Activated T-cell treated with anti-CD3 and anti-CD28 coated beads, Interleukin-2, amount 50 U/mL, for 72 hours (primary cell): ENCODE data around the gene CDK6. TPM values are rescaled to one million over a fixed set of nuclear protein-coding genes. Genes with fewer than 3 reads are reported as not detected.

Experiments
- ATAC-seq, 2 donors: fragments of 150-1000 bp; cut with Tn5 transposase; replicated peaks in 1 of 2; 2 replicates each; pipeline ENCODE4 v1.10.0; 2021; ENCODE audit warnings: moderate library complexity in 2 of 2, mild to moderate bottlenecking in 1 of 2
- DNase-seq, 2 donors: peaks; one replicate each; pipeline ENCODE4 v3.0.0; 2021 to 2022; ENCODE audit warnings: mixed read lengths in 1 of 2
- H3K27ac Mint-ChIP-seq: one replicate; pipeline ENCODE4 v1.8.0; 2022; ENCODE audit warnings: mild to moderate bottlenecking, moderate library complexity, mixed read lengths
- H3K27me3 Mint-ChIP-seq: one replicate; pipeline ENCODE4 v1.8.0; 2022; ENCODE audit warnings: low read depth, mixed read lengths
- H3K36me3 Mint-ChIP-seq, 2 donors: one replicate each; pipeline ENCODE4 v1.8.0; 2022; ENCODE audit warnings: mixed read lengths in 2 of 2, mild to moderate bottlenecking in 1 of 2; ENCODE audit not compliant: insufficient read depth in 2 of 2
- H3K4me1 Mint-ChIP-seq: one replicate; pipeline ENCODE4 v1.8.0; 2022; ENCODE audit warnings: low read depth, mixed read lengths
- H3K4me3 Mint-ChIP-seq, 2 donors: one replicate each; pipeline ENCODE4 v1.8.0; 2022; ENCODE audit warnings: mild to moderate bottlenecking in 2 of 2, mixed read lengths in 2 of 2, moderate library complexity in 2 of 2
- H3K9me3 Mint-ChIP-seq, 2 donors: one replicate each; pipeline ENCODE4 v1.8.0; 2022; ENCODE audit warnings: mixed read lengths in 2 of 2
- total RNA-seq, 2 donors: library from RNA; stranded (reverse); gene quantifications; one replicate each; pipeline ENCODE4 v1.2.3, GENCODE V29; 2022

Gene CDK6
- total RNA-seq, 2 donors from 2014 or later = 213 to 256 TPM

- DNase-seq (no peak), ATAC-seq (peak; percentile 13 to 28)
- Mint-ChIP-seq H3K36me3 (peaks cover 0 to 6% of the 10 kb centered on the region in 2 donors), H3K27ac (no peak overlapping the region), H3K27me3 (peaks cover 19% of the 10 kb centered on the region), H3K9me3 (peaks cover 3 to 8% of the 10 kb centered on the region in 2 donors), H3K4me3 (peak overlapping the region; percentile 5 to 7), H3K4me1 (peaks cover 31% of the 10 kb centered on the region)
Measured at GRCh38 chr7:92841192-92841591, 4.8 kb upstream of the CDK6 start.

GRCh38 chr7:92840316-92840715, 3.9 kb upstream of the CDK6 start:
- H3K36me3 Mint-ChIP-seq = peaks cover 5 to 12% of the 10 kb centered on the region in 2 donors

DNA sequence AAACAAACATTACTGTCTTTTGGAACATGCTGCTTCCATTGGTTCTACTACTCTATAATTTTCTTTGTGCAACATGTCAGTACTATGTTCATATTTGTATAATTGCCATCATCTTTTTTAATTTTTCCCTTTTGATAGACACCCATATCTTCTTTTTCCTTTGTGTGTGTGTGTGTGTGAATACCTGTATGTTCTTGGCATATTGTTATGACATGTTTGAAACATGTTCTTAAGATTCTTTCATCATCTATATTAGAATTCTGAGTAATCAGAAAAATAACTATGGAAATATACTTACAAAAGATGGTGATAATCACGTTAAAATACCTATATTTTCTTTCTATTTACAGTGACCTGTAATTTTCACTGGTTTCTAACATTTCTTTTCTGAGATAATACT, 3.5 kb upstream of the CDK6 start:
- Mint-ChIP-seq H3K36me3 (peaks cover 6 to 12% of the 10 kb centered on the region in 2 donors), H3K4me1 (peaks cover 31% of the 10 kb centered on the region), H3K27ac (no peak overlapping the region), H3K27me3 (peaks cover 19% of the 10 kb centered on the region), H3K9me3 (peaks cover 3 to 8% of the 10 kb centered on the region in 2 donors), H3K4me3 (peak overlapping the region; percentile 7 to 40)
- ATAC-seq (no peak), DNase-seq (no peak)

More at GRCh38 chr7:92840316-92840715, 3.9 kb upstream of the CDK6 start:
- Mint-ChIP-seq H3K4me3 (peak overlapping the region in 1 of 2 donors; percentile 40), H3K4me1 (peaks cover 31% of the 10 kb centered on the region), H3K27me3 (peaks cover 19% of the 10 kb centered on the region), H3K27ac (no peak overlapping the region), H3K9me3 (peaks cover 3 to 8% of the 10 kb centered on the region in 2 donors)
- peak in 1 of 2 donors; percentile 20 for DNase-seq
- ATAC-seq = peak in 1 of 2 donors; percentile 12

DNA sequence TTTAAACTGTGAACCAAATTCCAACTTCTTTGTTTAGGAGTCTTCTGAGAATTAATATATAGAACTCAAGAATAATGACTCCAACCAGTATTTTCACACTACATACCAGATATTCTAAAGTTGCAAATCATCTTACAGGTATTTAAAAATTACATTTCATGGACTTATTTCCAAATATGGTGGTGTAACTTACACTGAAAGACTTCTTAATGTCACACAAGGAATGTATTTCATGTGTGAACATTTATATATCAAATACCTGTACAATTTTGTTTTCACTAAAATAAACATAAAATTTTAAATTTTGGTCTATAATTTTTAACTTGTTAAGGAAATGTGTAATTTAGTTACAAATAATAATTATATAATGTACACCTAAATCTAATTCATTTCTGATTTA, 2.6 kb upstream of the CDK6 start:
- peaks cover 31% of the 10 kb centered on the region for H3K4me1 Mint-ChIP-seq
- no peak overlapping the region for H3K4me3 Mint-ChIP-seq
- H3K27ac Mint-ChIP-seq = no peak overlapping the region
- peaks cover 6 to 10% of the 10 kb centered on the region in 2 donors for H3K36me3 Mint-ChIP-seq
- no peak for DNase-seq
- peaks cover 19% of the 10 kb centered on the region for H3K27me3 Mint-ChIP-seq
- peaks cover 2 to 7% of the 10 kb centered on the region in 2 donors for H3K9me3 Mint-ChIP-seq
- no peak for ATAC-seq

- Mint-ChIP-seq H3K4me1 (peaks cover 31% of the 10 kb centered on the region), H3K4me3 (peak overlapping the region; percentile 87 to 88), H3K27me3 (peaks cover 19% of the 10 kb centered on the region), H3K9me3 (no peaks in the 10 kb centered on the region), H3K36me3 (peaks cover 20% of the 10 kb centered on the region in 2 donors), H3K27ac (peak overlapping the region; percentile 92)
- ATAC-seq = no peak
- no peak for DNase-seq
Measured at GRCh38 chr7:92837000-92837749, 802 bp upstream of the CDK6 start.

- peaks cover 30% of the 10 kb centered on the region for H3K4me1 Mint-ChIP-seq
- peak overlapping the region; percentile 49 for H3K27ac Mint-ChIP-seq
- DNase-seq = peak; percentile 45 to 62
- peak overlapping the region; percentile 88 to 97 for H3K4me3 Mint-ChIP-seq
- H3K9me3 Mint-ChIP-seq = no peaks in the 10 kb centered on the region
- peaks cover 26 to 32% of the 10 kb centered on the region in 2 donors for H3K36me3 Mint-ChIP-seq
- ATAC-seq = peak; percentile 4
- H3K27me3 Mint-ChIP-seq = peaks cover 16% of the 10 kb centered on the region
Measured at GRCh38 chr7:92835851-92836488, 403 bp downstream of the CDK6 start.

- Mint-ChIP-seq H3K9me3 (no peaks in the 10 kb centered on the region), H3K4me3 (peak overlapping the region; percentile 88 to 97), H3K4me1 (peaks cover 30% of the 10 kb centered on the region), H3K27ac (peak overlapping the region; percentile 49), H3K36me3 (peaks cover 29 to 35% of the 10 kb centered on the region in 2 donors), H3K27me3 (peaks cover 10% of the 10 kb centered on the region)
- DNase-seq = peak; percentile 62 to 65
- peak; percentile 5 to 20 for ATAC-seq
Measured at GRCh38 chr7:92835261-92835850, 1.0 kb downstream of the CDK6 start.

DNA sequence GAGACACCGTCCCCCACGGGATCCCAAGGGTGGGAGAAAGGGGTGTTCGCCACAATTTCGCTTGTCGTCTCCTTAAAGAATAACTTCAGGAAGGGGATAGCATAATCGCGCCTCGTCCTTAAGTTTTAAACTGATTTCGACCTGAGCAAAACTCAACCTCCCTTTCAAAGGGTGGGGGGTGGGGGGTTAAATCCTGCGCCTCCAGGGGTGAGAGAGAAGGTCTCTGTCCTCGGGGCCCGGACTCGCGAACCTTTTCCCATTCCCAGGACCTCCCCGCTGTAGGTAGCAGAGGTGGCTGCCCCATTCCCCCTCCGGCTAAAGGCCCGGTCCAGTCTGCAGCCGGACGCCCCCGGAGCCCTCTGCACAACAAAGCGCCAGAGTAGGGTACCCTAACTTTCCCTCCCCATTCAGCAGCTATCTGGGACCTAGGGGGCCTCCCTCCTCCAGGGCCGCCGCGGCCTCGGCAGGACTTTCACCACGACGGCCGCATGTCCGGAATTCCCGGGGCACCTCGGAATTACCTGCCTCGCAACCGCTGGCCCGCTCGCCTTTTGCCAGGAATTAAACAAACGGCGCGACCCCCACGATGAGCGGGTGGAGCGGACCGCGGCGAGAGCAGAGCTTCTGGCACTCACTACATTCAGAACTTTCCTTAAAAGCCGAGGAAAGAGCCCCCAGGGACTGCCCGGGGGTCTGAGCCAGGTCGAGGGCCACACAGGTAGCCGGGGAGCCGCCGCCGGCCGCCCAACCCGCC, 1.7 kb downstream of the CDK6 start:
- ATAC-seq = no peak
- peaks cover 29 to 35% of the 10 kb centered on the region in 2 donors for H3K36me3 Mint-ChIP-seq
- DNase-seq = no peak
- H3K27me3 Mint-ChIP-seq = peaks cover 3% of the 10 kb centered on the region
- peak overlapping the region; percentile 69 for H3K27ac Mint-ChIP-seq
- peaks cover 30% of the 10 kb centered on the region for H3K4me1 Mint-ChIP-seq
- H3K9me3 Mint-ChIP-seq = no peaks in the 10 kb centered on the region
- H3K4me3 Mint-ChIP-seq = peak overlapping the region; percentile 88 to 97

GRCh38 chr7:92833766-92834506, 2.4 kb downstream of the CDK6 start:
- ATAC-seq (peak; percentile 56 to 58), DNase-seq (peak; percentile 85 to 87)
- Mint-ChIP-seq H3K27ac (peak overlapping the region; percentile 69), H3K27me3 (no peaks in the 10 kb centered on the region), H3K4me1 (peaks cover 34% of the 10 kb centered on the region), H3K9me3 (no peaks in the 10 kb centered on the region), H3K36me3 (peaks cover 29 to 37% of the 10 kb centered on the region in 2 donors), H3K4me3 (peak overlapping the region; percentile 88 to 97)

DNA sequence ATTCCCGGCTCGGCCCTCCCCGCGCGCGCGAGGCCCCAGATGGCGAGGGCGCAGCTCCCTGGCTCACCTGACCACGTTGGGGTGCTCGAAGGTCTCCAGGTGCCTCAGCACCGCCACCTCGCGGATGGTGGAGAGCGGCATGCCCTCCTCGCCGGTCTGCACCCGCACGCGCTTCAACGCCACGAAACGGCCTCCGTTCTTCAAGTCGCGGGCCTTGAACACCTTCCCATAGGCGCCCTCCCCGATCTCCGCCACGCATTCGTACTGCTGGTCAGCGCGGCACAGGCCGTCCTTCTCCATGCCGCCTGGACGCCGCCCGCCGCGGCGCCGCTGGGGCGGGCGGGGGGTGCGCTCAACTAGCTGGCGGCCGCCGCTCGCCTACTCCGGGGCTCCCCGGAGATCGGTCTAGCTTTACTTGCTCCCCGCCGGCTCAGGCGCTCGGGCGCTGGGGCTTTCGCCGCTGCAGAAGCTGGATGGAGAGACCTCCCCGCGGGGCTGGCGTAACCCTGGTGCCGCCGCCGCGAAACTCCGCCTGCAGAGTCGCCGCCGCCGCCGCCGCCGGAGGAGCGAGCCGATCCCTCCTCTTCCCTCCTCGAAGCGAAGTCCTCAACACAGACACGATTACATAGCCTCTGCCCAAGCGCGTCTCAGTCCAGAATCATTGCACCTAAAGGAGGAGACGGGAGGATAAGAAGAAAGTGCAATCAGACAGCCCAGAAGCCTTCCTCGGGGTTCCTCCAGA, 3.2 kb downstream of the CDK6 start:
- H3K4me3 Mint-ChIP-seq = peak overlapping the region; percentile 88 to 97
- no peaks in the 10 kb centered on the region for H3K9me3 Mint-ChIP-seq
- peak; percentile 92 to 94 for DNase-seq
- peaks cover 41% of the 10 kb centered on the region for H3K4me1 Mint-ChIP-seq
- no peaks in the 10 kb centered on the region for H3K27me3 Mint-ChIP-seq
- peaks cover 30 to 38% of the 10 kb centered on the region in 2 donors for H3K36me3 Mint-ChIP-seq
- peak; percentile 71 to 74 for ATAC-seq
- H3K27ac Mint-ChIP-seq = peak overlapping the region; percentile 81

- Mint-ChIP-seq H3K9me3 (no peaks in the 10 kb centered on the region), H3K4me3 (peak overlapping the region; percentile 88 to 97), H3K27me3 (no peaks in the 10 kb centered on the region), H3K36me3 (peaks cover 33 to 40% of the 10 kb centered on the region in 2 donors), H3K27ac (peak overlapping the region; percentile 81), H3K4me1 (peaks cover 46% of the 10 kb centered on the region)
- no peak for DNase-seq
- ATAC-seq = peak; percentile 2 to 10
Measured at GRCh38 chr7:92832534-92833023, 3.8 kb downstream of the CDK6 start.
